SH-SY5Y (cell line): ENCODE data around the gene PIGO.

Experiments
- GATA2 ChIP-seq: IDR thresholded peaks from 2 replicates; pipeline ENCODE4 v1.6.1; 2011; ENCODE audit warnings: mild to moderate bottlenecking, low read depth, low read length
- GATA3 ChIP-seq: IDR thresholded peaks from 2 replicates; pipeline ENCODE4 v1.6.1; 2011; ENCODE audit warnings: low read depth, mild to moderate bottlenecking, low read length, moderate library complexity

DNA sequence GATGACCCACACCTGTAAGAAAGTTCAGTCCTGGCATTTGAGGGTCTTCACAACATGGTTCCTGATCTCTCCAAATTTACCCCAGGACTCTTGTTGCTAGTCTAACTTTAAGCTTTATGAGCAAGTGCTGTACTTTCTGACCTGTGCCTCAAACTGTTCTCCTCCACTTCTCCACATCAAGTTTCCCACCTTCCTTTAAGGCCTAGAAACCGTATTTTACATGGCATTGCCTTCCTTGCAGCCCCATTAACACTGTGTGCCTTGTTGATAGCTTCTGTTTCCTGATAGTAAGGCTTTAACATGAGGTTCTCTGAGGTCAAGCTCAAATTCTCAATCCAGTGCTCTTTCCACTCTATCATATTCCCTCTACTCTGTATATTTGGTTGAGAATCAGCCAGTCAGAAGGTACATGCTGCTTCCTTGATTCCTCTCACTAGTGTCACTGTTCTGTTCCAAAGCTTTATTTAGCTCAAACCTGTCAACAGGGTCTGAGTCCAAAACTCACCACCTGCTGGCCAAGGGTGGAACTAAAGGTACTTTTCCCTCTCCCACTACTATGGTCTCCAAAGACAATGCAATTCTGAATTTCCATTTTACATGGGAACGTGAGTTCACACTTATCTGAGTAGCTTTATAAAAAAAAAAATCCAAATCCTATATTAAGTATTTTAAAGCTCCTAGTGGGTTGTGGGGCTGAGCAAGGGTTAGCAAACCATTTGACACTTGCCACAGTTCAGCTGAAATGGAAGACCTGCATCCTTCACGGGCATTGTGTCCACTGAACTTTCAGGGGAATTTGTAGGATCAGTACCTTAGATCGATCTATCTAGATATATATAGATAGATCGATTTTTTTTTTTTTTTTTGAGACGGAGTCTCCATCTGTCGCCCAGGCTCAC lies 45.1 kb downstream of the PIGO start:
- TF ChIP-seq GATA2 = no peak
- no peak for TF ChIP-seq GATA3
